ENCODE results near the gene NOSTRIN. TPM values are rescaled to one million over a fixed set of nuclear protein-coding genes. Genes with fewer than 3 reads are reported as not detected.

Gene NOSTRIN
- total and polyA plus RNA-seq, 8 donors, result 14.4 to 67.3 (median 25.9) TPM

GRCh38 chr2:168804214-168804613 lies 1.8 kb downstream of the NOSTRIN start:
- Histone ChIP-seq H3K4me3 (peak overlapping the region in 2 of 4 donors; percentile 34 to 47), H3K27me3 (no peaks in the 10 kb centered on the region), H3K27ac (peak overlapping the region in 2 of 4 donors; percentile 69 to 81), H3K4me1 (peaks cover 11 to 26% (median 13%) of the 10 kb centered on the region in 3 donors), H3K36me3 (no peaks in the 10 kb centered on the region), H3K9me3 (no peaks in the 10 kb centered on the region)
- TF ChIP-seq CTCF (IDR thresholded peaks at IDR 0.05), result no peak
- no peak for FAIRE-seq
- ATAC-seq, result peak; percentile 38 to 62 (median 54)
- DNase-seq, result peak in 1 of 6 donors; percentile 26
- 17 to 25% methylated on average over 3 of the region's 3 CpGs for WGBS, 2 donors
- intact Hi-C loops (cut with DNase I), result no loop called here

DNA sequence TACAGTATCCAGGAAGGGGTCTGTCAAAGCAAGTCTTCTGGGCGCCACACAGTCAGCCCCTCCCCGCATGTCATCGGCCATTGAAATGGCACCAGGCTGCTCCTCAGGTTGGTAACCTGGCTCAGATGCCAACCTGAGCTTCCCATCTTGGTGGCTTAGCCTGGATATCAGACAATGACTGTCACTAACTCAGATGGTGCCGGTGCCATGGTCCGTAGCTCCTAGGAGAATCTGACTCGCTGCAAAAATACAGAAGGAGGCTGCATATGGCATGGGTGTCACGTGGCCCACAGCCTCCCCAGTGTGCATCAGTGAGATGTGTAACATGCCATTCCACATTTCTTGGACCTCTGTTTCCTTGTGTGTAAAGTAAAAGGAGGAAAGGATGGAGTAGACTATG lies 3.2 kb downstream of the NOSTRIN start:
- Histone ChIP-seq H3K36me3 (no peaks in the 10 kb centered on the region), H3K4me1 (peaks cover 11 to 32% (median 13%) of the 10 kb centered on the region in 3 donors), H3K27me3 (no peaks in the 10 kb centered on the region), H3K9me3 (no peaks in the 10 kb centered on the region), H3K27ac (no peak overlapping the region), H3K4me3 (no peak overlapping the region)
- no peak for FAIRE-seq
- no peak for ATAC-seq
- WGBS, 2 donors, result 96 to 97% methylated on average over 7 of the region's 7 CpGs
- no peak for DNase-seq
- no peak for TF ChIP-seq CTCF (IDR thresholded peaks at IDR 0.05)
- intact Hi-C loops (cut with DNase I), result no loop called here

GRCh38 chr2:168809537-168809936 lies 7.1 kb downstream of the NOSTRIN start:
- Histone ChIP-seq H3K36me3 (no peaks in the 10 kb centered on the region), H3K4me1 (peaks cover 10 to 37% (median 18%) of the 10 kb centered on the region in 3 donors), H3K27me3 (no peaks in the 10 kb centered on the region), H3K9me3 (no peaks in the 10 kb centered on the region), H3K4me3 (no peak overlapping the region), H3K27ac (no peak overlapping the region)
- no peak for DNase-seq
- no peak for ATAC-seq
- no peak for TF ChIP-seq CTCF (IDR thresholded peaks at IDR 0.05)
- FAIRE-seq, result peak; percentile 9
- intact Hi-C loops (cut with DNase I), result no loop called here

- 93 to 98% methylated on average over 2 of the region's 2 CpGs for WGBS, 2 donors
- Histone ChIP-seq H3K27me3 (no peaks in the 10 kb centered on the region), H3K9me3 (no peaks in the 10 kb centered on the region), H3K27ac (no peak overlapping the region), H3K36me3 (no peaks in the 10 kb centered on the region), H3K4me3 (no peak overlapping the region), H3K4me1 (peaks cover 3 to 33% (median 17%) of the 10 kb centered on the region in 3 donors)
- ATAC-seq (no peak), DNase-seq (no peak), FAIRE-seq (no peak)
- TF ChIP-seq CTCF (IDR thresholded peaks at IDR 0.05), result no peak
- intact Hi-C loops (cut with DNase I), result no loop called here
Observed at GRCh38 chr2:168810235-168810634, 7.8 kb downstream of the NOSTRIN start.

DNA sequence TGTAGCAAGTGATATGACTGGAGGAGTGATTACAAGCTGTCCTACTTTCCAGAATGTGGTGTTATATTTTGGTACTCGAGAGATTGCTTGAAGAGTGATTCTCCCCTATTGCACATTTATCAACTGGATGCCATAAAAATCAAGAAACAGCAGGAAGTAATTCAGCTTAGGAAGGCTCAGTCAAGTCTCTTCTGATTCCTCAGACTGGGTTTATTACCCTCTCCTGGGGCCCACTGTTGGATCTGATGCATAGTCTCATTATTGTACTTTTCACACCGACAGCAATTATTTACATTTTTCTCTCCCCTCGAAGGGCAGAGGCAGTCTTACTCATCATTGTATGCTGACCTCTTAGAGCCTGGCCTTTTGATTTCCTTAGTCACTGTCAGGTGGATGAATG lies 9.3 kb downstream of the NOSTRIN start:
- Histone ChIP-seq H3K4me1 (peaks cover 0 to 32% (median 25%) of the 10 kb centered on the region in 3 donors), H3K4me3 (no peak overlapping the region), H3K9me3 (no peaks in the 10 kb centered on the region), H3K36me3 (no peaks in the 10 kb centered on the region), H3K27me3 (no peaks in the 10 kb centered on the region), H3K27ac (no peak overlapping the region)
- DNase-seq, result no peak
- intact Hi-C loops (cut with DNase I), result no loop called here
- FAIRE-seq, result no peak
- 76 to 82% methylated on average over 3 of the region's 3 CpGs for WGBS, 2 donors
- TF ChIP-seq CTCF (IDR thresholded peaks at IDR 0.05), result no peak
- ATAC-seq, result no peak

Data from pancreas (tissue), 10 donors.